ENCODE results near the gene KCND2.

Gene KCND2

GRCh38 chr7:120792091-120792860, 519.3 kb downstream of the KCND2 start:
- Mint-ChIP-seq H3K4me3 (no peak overlapping the region), H3K9me3 (no peaks in the 10 kb centered on the region), H3K27ac (no peak overlapping the region), H3K27me3 (no peaks in the 10 kb centered on the region), H3K36me3 (ENCODE audit: low read depth) (no peaks in the 10 kb centered on the region), H3K4me1 (ENCODE audit: low read depth) (no peaks in the 10 kb centered on the region)
- DNase-seq = peak; percentile 72

GRCh38 chr7:120792861-120793130, 519.8 kb downstream of the KCND2 start:
- Mint-ChIP-seq H3K9me3 (no peaks in the 10 kb centered on the region), H3K27me3 (no peaks in the 10 kb centered on the region), H3K27ac (no peak overlapping the region), H3K4me3 (no peak overlapping the region), H3K36me3 (ENCODE audit: low read depth) (no peaks in the 10 kb centered on the region), H3K4me1 (ENCODE audit: low read depth) (no peaks in the 10 kb centered on the region)
- DNase-seq = no peak

GRCh38 chr7:120793213-120793936, 520.4 kb downstream of the KCND2 start:
- no peaks in the 10 kb centered on the region for H3K27me3 Mint-ChIP-seq
- H3K27ac Mint-ChIP-seq = no peak overlapping the region
- no peaks in the 10 kb centered on the region for H3K9me3 Mint-ChIP-seq
- H3K4me1 Mint-ChIP-seq (ENCODE audit: low read depth) = no peaks in the 10 kb centered on the region
- H3K4me3 Mint-ChIP-seq = no peak overlapping the region
- H3K36me3 Mint-ChIP-seq (ENCODE audit: low read depth) = no peaks in the 10 kb centered on the region
- no peak for DNase-seq

- no peak overlapping the region for H3K4me3 Mint-ChIP-seq
- H3K27me3 Mint-ChIP-seq = no peaks in the 10 kb centered on the region
- H3K9me3 Mint-ChIP-seq = no peaks in the 10 kb centered on the region
- H3K36me3 Mint-ChIP-seq (ENCODE audit: low read depth) = no peaks in the 10 kb centered on the region
- H3K4me1 Mint-ChIP-seq (ENCODE audit: low read depth) = no peaks in the 10 kb centered on the region
- no peak for DNase-seq
- no peak overlapping the region for H3K27ac Mint-ChIP-seq
Measured at GRCh38 chr7:120794106-120794729, 521.2 kb downstream of the KCND2 start.

- DNase-seq = no peak
- H3K27me3 Mint-ChIP-seq = peaks cover 7% of the 10 kb centered on the region
- no peaks in the 10 kb centered on the region for H3K9me3 Mint-ChIP-seq
- no peaks in the 10 kb centered on the region for H3K4me1 Mint-ChIP-seq (ENCODE audit: low read depth)
- H3K4me3 Mint-ChIP-seq = no peak overlapping the region
- H3K36me3 Mint-ChIP-seq (ENCODE audit: low read depth) = no peaks in the 10 kb centered on the region
- H3K27ac Mint-ChIP-seq = no peak overlapping the region
Measured at GRCh38 chr7:120797026-120797645, 524.2 kb downstream of the KCND2 start.

GRCh38 chr7:120799147-120799546, 526.2 kb downstream of the KCND2 start:
- H3K9me3 Mint-ChIP-seq = no peaks in the 10 kb centered on the region
- H3K36me3 Mint-ChIP-seq (ENCODE audit: low read depth) = no peaks in the 10 kb centered on the region
- DNase-seq = no peak
- peaks cover 7% of the 10 kb centered on the region for H3K27me3 Mint-ChIP-seq
- no peak overlapping the region for H3K4me3 Mint-ChIP-seq
- no peaks in the 10 kb centered on the region for H3K4me1 Mint-ChIP-seq (ENCODE audit: low read depth)
- H3K27ac Mint-ChIP-seq = no peak overlapping the region

All from activated T-cell treated with anti-CD3 and anti-CD28 coated beads, Interleukin-2, amount 50 U/mL, for 24 hours (primary cell).